Calu3 (cell line): ENCODE data around the gene TP53BP1. TPM values are rescaled to one million over a fixed set of nuclear protein-coding genes. Genes with fewer than 3 reads are reported as not detected.

Experiments used
- BruUV-seq: library from RNA; stranded (reverse); fragments of 400-500 nt; replicated peaks from 2 replicates; lab custom pipeline; 2021; lab: Mats Ljungman, UMichigan
- CTCF ChIA-PET: fragments of 300-600 bp; sonication (Branson Sonifier 250); formaldehyde crosslinking; loops from one replicate; lab custom pipeline; 2022; ENCODE audit warnings: antibody characterized with exemption; lab: Charles Lee
- DNase-seq: peaks from one replicate; pipeline ENCODE4 v3.0.0; 2022
- H3K27ac Mint-ChIP-seq: one replicate; pipeline ENCODE4 v1.8.0; 2022; ENCODE audit warnings: mixed read lengths; ENCODE audit not compliant: unreplicated experiment
- H3K27me3 Mint-ChIP-seq: one replicate; pipeline ENCODE4 v1.8.0; 2022; ENCODE audit warnings: mixed read lengths; ENCODE audit not compliant: unreplicated experiment
- H3K36me3 Mint-ChIP-seq: one replicate; pipeline ENCODE4 v1.8.0; 2022; ENCODE audit warnings: mild to moderate bottlenecking, moderate library complexity, mixed read lengths; ENCODE audit not compliant: insufficient read depth, unreplicated experiment
- H3K4me1 Mint-ChIP-seq: one replicate; pipeline ENCODE4 v1.8.0; 2022; ENCODE audit warnings: mild to moderate bottlenecking, low read depth, mixed read lengths; ENCODE audit not compliant: unreplicated experiment
- H3K4me3 Mint-ChIP-seq: one replicate; pipeline ENCODE4 v1.8.0; 2022; ENCODE audit warnings: mild to moderate bottlenecking, low read depth, moderate library complexity, mixed read lengths; ENCODE audit not compliant: unreplicated experiment
- H3K9me3 Mint-ChIP-seq: one replicate; pipeline ENCODE4 v1.8.0; 2022; ENCODE audit warnings: low read depth, mixed read lengths; ENCODE audit not compliant: unreplicated experiment
- intact Hi-C: fragments of 100-400 bp; cut with micrococcal nuclease; formaldehyde crosslinking; loops from one replicate; pipeline ENCODE4 v1.10.0; 2022; ENCODE audit not compliant: unreplicated experiment
- total RNA-seq: library from RNA; stranded (reverse); gene quantifications from 2 replicates; pipeline ENCODE4 v1.2.3, GENCODE V29; 2022
- TF ChIP-seq, protein P1 (sequence below): fragments of 200-600 bp; IDR thresholded peaks from one replicate; pipeline ENCODE4 v1.8.0; 2022; ENCODE audit warnings: antibody characterized with exemption; ENCODE audit not compliant: unreplicated experiment

Gene TP53BP1
- total RNA-seq, 1 experiment from 2014 or later = 36.2 TPM

GRCh38 chr15:43531018-43531670 lies 38.2 kb upstream of the TP53BP1 start:
- Mint-ChIP-seq H3K9me3 (no peaks in the 10 kb centered on the region), H3K4me1 (no peaks in the 10 kb centered on the region), H3K27me3 (peaks cover 5% of the 10 kb centered on the region), H3K36me3 (no peaks in the 10 kb centered on the region), H3K4me3 (no peak overlapping the region), H3K27ac (no peak overlapping the region)
- TF ChIP-seq, protein P1, sequence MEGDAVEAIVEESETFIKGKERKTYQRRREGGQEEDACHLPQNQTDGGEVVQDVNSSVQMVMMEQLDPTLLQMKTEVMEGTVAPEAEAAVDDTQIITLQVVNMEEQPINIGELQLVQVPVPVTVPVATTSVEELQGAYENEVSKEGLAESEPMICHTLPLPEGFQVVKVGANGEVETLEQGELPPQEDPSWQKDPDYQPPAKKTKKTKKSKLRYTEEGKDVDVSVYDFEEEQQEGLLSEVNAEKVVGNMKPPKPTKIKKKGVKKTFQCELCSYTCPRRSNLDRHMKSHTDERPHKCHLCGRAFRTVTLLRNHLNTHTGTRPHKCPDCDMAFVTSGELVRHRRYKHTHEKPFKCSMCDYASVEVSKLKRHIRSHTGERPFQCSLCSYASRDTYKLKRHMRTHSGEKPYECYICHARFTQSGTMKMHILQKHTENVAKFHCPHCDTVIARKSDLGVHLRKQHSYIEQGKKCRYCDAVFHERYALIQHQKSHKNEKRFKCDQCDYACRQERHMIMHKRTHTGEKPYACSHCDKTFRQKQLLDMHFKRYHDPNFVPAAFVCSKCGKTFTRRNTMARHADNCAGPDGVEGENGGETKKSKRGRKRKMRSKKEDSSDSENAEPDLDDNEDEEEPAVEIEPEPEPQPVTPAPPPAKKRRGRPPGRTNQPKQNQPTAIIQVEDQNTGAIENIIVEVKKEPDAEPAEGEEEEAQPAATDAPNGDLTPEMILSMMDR = no peak
- no TSS peak for BruUV-seq
- intact Hi-C loops = no loop called here
- no peak for DNase-seq
- CTCF ChIA-PET = no interaction called here

DNA sequence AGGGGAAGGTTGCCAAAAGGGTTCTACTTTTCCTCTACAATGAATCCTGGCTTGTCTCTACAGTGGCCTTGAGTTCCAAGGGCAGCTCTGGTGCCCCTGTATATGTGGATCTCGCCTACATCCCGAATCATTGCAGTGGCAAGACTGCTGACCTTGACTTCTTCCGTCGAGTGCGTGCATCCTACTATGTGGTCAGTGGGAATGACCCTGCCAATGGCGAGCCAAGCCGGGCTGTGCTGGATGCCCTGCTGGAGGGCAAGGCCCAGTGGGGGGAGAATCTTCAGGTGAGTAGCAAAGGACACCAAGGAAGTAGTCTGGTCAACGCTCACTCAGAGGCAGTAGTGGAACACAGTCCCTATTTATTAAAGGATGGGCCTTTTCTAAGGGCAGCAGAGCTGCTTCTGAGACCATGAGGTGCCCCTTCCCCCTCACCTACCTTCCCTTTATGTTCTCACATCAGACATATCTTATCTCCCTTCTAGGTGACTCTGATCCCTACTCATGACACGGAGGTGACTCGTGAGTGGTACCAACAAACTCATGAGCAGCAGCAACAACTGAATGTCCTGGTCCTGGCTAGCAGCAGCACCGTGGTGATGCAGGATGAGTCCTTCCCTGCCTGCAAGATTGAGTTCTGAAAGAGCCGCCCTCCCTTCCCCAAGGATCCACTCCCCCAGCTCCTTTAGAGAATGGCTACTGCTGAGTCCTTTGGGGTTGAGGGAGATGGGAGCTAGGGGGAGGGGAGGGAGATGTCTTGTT lies 36.8 kb upstream of the TP53BP1 start:
- H3K36me3 Mint-ChIP-seq = no peaks in the 10 kb centered on the region
- H3K27ac Mint-ChIP-seq = no peak overlapping the region
- H3K4me3 Mint-ChIP-seq = no peak overlapping the region
- DNase-seq = no peak
- H3K9me3 Mint-ChIP-seq = no peaks in the 10 kb centered on the region
- TF ChIP-seq, protein P1 = no peak
- no TSS peak for BruUV-seq
- H3K4me1 Mint-ChIP-seq = no peaks in the 10 kb centered on the region
- CTCF ChIA-PET = no interaction called here
- intact Hi-C loops = no loop called here
- H3K27me3 Mint-ChIP-seq = peaks cover 19% of the 10 kb centered on the region

DNA sequence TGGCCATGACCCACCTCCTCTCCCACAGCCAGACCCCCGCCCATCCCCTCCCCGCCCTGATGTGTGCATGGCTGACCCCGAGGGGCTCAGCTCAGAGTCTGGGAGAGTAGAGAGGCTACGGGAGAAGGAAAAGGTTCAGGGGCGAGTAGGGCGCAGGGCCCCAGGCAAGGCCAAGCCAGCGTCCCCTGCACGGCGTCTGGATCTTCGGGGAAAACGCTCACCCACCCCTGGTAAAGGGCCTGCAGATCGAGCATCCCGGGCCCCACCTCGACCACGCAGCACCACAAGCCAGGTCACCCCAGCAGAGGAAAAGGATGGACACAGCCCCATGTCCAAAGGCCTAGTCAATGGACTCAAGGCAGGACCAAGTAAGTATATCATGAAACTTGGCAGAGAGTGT lies 36.2 kb upstream of the TP53BP1 start:
- intact Hi-C loops = no loop called here
- H3K27ac Mint-ChIP-seq = no peak overlapping the region
- H3K4me1 Mint-ChIP-seq = no peaks in the 10 kb centered on the region
- TF ChIP-seq, protein P1 = no peak
- CTCF ChIA-PET = no interaction called here
- no peaks in the 10 kb centered on the region for H3K36me3 Mint-ChIP-seq
- peaks cover 25% of the 10 kb centered on the region for H3K27me3 Mint-ChIP-seq
- BruUV-seq = no TSS peak
- no peak overlapping the region for H3K4me3 Mint-ChIP-seq
- no peak for DNase-seq
- no peaks in the 10 kb centered on the region for H3K9me3 Mint-ChIP-seq

- no peak overlapping the region for H3K4me3 Mint-ChIP-seq
- CTCF ChIA-PET = no interaction called here
- H3K36me3 Mint-ChIP-seq = no peaks in the 10 kb centered on the region
- no peak overlapping the region for H3K27ac Mint-ChIP-seq
- TF ChIP-seq, protein P1 = no peak
- no peaks in the 10 kb centered on the region for H3K9me3 Mint-ChIP-seq
- DNase-seq = no peak
- no TSS peak for BruUV-seq
- intact Hi-C loops = no loop called here
- H3K4me1 Mint-ChIP-seq = no peaks in the 10 kb centered on the region
- peaks cover 31% of the 10 kb centered on the region for H3K27me3 Mint-ChIP-seq
These were observed 35.6 kb upstream of the TP53BP1 start for GRCh38 chr15:43528542-43529007.
